ENCODE data around the gene COL8A1. TPM values are rescaled to one million over a fixed set of nuclear protein-coding genes. Genes with fewer than 3 reads are reported as not detected.
A peak's percentile ranks its signal among the peaks of the same experiment; 100 is the strongest.
"Not testable (repeated sequence)": the region's sequence is repeated elsewhere in the genome, so short reads cannot be mapped to it uniquely, and the experiment has no call there.

Gene COL8A1
- total RNA-seq, 2 donors from 2014 or later = 19.4 to 35.8 TPM

DNA sequence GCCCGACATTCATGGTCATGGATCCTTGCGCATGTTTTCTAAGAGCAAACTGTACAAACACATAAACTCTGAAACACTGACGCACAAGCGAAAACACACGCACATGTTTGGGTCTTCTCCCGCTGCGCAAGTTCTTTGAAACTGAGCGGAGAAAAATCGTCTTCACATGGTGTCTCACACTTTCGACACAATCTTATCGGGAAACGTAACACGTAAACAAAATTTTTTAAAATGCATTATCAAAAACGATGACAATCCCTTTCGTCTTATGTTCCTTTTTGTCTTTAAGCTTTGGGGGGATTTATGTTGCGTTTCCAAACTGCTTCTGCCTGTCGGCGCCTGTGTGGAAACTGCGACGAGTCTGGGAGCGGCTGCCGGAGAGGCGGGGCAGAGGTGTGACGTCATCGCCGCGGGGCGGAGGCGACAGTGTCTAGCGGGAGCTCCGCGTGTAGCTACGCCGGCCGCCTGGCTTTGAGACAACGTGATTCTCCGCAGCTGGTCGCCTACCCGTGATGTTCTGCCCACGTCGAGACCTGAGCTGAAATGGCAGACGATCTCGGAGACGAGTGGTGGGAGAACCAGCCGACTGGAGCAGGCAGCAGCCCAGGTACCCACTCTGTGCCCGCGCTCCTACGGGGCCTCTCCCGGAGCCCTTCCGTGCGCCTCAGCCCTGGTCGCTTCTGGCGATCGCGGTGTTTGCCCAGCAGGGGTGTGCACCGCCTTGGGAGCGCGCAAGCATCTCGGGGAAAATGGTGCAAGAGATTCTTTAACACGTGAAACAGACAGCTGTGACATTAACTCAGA lies 179.2 kb downstream of the COL8A1 start, which contains the start of gene CMSS1:
TSS of gene CMSS1 (plus strand) at position 426 of the 804 bp plus-strand sequence.
- intact Hi-C loops (cut with DNase I) = no loop called here
- DNase-seq (peak; percentile 96), ATAC-seq (peak; percentile 98 to 99)

DNA sequence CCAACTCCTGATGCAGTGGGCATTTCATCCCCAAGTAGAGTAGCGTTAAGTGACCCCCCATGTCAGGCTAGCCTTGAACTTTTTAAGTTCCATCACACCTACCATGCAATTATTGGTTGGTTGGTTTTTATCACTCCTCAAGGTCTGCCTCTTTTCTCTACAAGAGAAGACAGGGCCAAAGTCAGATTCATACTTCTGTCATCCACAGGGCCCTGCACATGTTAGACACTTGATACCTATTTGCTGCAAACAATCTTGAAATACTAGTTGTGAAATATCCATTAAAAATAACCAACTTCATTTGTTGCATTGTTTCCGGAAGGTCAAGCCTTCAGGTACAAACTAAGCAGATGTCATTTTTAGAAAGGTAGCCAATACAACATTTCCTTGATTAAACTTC lies 180.4 kb downstream of the COL8A1 start:
- DNase-seq = no peak
- ATAC-seq = no peak
- intact Hi-C loops (cut with DNase I) = no loop called here

DNA sequence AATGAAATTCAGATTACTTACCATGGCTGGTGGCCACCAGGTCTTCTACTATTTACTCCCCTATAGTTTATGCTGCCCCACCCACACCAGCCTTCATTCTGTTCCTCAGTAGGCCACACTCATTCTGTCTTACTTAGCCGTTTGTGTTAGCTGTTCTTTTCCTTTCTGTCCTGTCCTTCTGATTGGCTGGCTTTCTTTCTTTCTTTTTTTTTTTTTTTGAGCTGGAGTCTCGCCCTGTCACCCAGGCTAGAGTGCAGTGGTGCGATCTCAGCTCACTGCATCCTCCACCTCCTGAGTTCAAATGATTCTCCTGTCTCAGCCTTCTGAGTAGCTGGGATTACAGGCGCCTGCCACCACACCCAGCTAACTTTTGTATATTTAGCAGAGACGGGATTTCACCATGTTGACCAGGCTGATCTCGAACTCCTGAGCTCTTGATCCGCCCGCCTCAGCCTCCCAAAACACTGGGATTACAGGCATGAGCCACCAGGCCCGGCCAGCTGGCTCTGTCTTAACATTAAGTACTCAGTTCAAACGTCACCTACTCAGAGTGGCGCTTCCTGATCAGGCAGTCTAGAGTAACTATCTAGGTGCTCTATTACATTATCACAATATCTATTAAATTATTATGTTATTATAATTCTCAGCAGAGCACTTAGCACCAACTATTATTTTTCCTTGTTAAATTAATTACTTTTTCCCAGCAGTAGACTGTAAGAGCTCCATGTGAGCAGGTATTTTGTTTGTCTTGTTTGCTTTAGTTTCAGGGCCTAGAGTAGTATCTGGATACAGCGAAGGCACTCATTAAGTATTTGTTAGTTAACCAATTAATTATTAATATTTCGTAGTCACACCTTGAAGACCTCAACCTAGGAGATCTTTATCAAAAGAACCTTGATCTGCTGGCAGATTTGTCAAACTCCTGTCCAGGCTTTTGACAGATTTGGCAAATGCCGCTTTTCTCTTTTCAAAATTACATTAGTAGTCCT lies 185.6 kb downstream of the COL8A1 start:
- DNase-seq = no peak
- intact Hi-C loops (cut with DNase I) = no loop called here
- ATAC-seq = peak in 1 of 2 donors; percentile 29

DNA sequence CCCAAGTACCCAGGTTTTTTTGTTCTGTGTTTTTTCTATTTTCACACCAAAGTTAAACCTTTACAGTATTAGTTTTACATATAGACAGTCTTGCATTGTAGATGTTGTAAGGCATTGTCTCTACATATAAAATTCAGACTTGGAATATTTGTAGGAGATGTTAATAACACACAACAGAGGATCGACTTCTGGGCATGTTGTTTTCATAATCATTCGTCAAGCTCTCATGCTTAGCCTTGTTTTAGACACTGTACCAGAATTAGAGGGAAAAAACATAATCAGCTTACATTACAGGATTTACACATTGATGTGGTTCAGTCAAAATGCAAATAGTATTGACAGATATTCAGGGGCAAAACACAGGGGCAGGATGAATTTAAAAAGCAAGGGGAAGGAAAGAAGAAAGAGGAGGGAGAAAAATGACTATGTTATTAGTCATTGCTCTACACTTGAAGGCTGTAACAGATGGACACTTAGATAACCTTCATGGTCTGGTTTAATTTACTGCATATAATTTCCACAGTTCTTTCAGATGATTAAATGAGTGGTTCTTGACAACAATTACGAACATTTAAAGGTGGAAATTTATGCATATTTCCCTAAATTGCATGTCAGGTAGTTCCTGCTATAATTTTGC lies 186.7 kb downstream of the COL8A1 start:
- intact Hi-C loops (cut with DNase I) = no loop called here
- no peak for ATAC-seq
- DNase-seq = no peak

DNA sequence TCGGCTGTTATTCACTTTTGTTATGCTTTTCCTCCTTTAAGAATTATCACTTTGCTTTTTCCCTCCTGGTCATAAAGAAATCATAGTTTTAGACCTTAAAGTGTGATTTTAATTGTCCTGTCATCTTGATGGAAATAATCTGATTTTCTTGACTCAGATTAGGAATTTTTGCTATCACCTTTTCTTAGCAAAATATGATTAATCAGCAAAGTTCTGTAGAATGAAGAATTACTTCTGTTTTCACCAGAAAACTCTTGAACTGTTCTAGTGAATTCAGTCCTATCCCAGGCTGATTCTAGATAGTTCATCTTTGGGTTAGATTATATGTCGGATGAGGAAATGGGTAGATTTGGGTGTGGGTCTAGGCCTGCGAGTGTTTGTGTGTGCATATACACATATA lies 191.4 kb downstream of the COL8A1 start:
- intact Hi-C loops (cut with DNase I) = loop anchor here (2.0 to 10.0 kb wide), 2 partner anchors 761 to 765 kb away; no protein-coding TSS in a partner anchor
- DNase-seq = no peak
- no peak for ATAC-seq

DNA sequence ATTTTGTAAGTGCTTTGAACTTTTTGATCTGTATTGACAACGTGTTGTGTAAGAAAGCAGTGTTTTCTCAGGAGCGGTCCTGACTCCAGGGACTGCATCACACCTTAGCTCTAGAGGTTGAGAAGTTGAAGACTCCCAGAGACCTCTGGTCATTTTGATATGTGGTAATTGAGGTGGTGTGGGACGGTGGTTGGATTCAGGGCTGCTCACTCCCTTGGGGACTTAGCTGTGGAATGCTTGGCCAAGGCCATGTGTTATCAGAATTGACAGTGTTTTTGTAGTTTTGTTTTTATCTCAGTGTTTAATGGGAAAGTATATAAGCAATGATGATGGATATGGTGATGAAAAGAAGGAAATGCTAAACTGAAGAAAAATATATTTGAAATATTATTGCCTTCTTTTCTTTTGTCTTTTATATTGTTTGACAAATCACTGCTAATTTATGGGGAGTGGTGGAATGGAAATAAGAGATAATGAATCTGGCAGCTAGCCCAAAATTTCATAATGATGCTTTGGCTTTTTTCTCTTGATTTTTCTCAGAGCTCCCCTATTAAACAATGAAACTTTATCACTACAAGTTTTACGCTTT lies 195.3 kb downstream of the COL8A1 start:
- ATAC-seq (peak in 1 of 2 donors; percentile 19), DNase-seq (no peak)
- intact Hi-C loops (cut with DNase I) = loop anchor here in 1 of 2 donors (10.0 kb wide), 1 partner anchor 761 kb away; no protein-coding TSS in a partner anchor

DNA sequence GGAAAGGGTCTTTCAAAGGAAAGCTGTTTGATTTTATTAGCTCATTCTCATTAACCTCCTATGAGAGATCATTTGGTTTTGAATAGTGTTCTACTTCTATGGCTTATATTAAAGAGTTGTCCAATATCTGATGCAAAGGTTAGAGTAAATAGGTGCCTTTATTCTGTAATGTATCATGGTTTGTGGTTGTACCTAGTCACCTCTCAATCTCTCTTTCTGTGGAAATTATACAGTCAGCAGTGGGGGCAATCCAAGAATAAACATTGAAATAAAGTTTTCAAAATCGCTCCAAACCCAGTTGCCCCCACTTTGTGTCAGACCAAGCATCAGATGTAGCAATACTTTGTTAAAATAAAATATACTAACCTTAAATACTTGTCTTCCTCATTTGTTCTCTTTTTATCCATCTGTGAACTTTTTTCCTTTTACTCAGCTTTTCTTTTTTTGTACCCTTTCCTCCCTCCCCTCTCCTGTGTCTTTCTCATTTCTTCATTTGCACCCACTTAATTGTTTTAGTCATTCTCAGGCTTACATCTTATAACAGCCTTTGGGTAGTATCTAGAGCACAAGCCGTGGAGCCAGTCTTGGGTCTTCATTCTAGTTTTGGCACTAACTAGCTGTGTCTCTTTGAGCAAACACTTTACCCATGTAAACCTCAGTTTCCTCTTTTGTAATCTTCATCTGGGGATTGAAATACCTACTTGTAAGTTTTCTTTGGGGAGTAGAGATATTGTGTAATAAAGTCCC lies 196.0 kb downstream of the COL8A1 start:
- intact Hi-C loops (cut with DNase I) = loop anchor here in 1 of 2 donors (10.0 kb wide), 1 partner anchor 760 kb away; no protein-coding TSS in a partner anchor
- ATAC-seq (no peak), DNase-seq (no peak)

DNA sequence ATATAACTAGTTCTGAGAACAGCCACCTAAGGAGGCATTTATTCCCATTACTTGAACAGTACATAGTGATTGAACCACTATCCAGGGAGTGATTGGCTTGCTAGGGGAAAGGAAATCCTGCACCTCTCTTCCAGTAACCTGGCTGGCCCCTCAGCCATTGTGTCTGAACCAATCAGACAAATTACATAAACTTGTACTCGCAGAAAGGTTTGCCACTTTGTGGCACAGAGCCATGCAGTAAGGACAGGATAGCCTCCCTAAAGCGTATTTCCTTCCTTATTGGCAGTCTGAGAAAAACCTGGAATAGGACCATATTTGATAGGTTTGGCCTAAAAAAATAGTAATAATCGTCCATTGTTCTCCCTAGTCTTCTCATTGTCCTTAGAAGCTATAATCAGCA lies 198.3 kb downstream of the COL8A1 start:
- DNase-seq (peak; percentile 29), ATAC-seq (peak in 1 of 2 donors; percentile 27)
- intact Hi-C loops (cut with DNase I) = loop anchor here in 1 of 2 donors (10.0 kb wide), 1 partner anchor 758 kb away; no protein-coding TSS in a partner anchor

DNA sequence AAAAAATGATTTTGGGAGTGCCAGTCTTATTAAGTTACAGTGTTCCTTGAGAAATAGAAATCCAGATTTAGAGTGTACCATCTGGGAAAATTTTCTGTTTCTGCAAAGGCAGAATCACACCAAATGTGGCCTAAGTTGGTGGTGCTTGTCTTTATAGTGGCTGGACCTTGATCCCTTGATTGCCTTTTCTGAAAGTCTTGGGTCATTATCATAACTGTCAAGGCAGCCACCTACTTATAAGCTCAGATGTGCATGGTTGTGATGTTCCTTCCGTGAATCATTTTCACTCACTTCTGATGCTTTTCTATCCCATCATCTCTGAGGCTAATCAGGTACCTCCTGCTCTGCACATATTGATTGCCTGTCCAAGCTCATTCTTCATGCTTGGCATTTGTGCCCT lies 199.3 kb downstream of the COL8A1 start:
- ATAC-seq (no peak), DNase-seq (no peak)
- intact Hi-C loops (cut with DNase I) = loop anchor here in 1 of 2 donors (10.0 kb wide), 1 partner anchor 757 kb away; no protein-coding TSS in a partner anchor

DNA sequence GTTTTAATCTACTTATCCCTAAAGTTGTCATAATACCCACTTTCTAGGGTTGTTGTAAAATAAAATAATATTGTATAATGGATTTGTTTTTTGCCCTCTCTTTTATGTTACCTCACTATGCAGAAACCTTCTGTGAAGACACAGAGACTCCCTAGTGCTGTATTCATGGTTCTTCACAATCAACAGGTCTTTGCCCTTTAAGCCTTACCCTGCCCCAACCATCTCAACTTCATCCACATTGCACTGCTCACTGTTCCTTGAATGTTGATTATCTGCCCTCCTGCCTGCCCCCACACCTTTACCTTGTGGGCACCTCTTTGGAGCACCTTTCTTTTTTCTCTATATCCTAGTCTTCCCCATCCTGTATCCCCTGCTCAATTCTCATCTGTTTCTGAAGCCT lies 200.4 kb downstream of the COL8A1 start:
- intact Hi-C loops (cut with DNase I) = loop anchor here in 1 of 2 donors (10.0 kb wide), 1 partner anchor 756 kb away; no protein-coding TSS in a partner anchor
- ATAC-seq = no peak
- DNase-seq = no peak

DNA sequence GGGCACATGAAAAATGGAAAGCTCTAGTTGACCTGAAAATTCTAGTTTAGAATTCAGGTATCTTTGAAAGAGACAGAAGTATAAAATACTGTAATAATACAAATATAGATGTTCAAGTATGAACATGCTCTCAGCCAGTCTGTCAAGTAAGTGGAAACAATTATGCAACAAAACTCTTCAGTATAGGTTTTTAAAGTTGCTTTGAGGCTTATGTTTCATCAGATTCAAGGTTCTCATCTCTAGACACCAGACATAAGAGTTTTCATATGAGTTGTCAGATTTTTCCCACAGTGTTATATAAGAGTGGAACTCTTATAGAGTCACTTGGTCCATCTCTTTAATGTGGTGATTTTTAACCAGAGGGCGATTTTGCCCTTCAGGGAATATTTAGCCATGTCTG lies 201.2 kb downstream of the COL8A1 start:
- DNase-seq (no peak), ATAC-seq (no peak)
- intact Hi-C loops (cut with DNase I) = loop anchor here (5.0 to 10.0 kb wide), 3 partner anchors 218 to 755 kb away; no protein-coding TSS in a partner anchor

DNA sequence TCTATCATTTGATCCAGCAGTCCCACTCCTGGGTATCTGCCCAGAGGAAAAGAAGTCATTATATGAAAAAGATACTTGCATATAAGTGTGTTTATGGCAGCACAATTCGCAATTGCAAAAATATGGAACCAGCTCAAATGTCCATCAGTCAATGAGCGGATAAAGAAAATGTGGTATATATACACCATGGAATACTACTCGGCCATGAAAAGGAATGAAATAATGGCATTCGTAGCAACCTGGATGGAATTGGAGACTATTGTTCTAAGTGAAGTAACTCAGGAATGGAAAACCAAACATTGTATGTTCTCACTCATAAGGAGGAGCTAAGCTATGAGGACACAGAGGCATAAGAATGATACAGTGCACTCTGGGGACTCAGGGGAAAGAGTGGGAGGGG lies 203.6 kb downstream of the COL8A1 start:
- DNase-seq, ATAC-seq: not testable (repeated sequence)
- intact Hi-C loops (cut with DNase I) = loop anchor here (2.0 to 5.0 kb wide), 3 partner anchors 215 to 413 kb away; no protein-coding TSS in a partner anchor

DNA sequence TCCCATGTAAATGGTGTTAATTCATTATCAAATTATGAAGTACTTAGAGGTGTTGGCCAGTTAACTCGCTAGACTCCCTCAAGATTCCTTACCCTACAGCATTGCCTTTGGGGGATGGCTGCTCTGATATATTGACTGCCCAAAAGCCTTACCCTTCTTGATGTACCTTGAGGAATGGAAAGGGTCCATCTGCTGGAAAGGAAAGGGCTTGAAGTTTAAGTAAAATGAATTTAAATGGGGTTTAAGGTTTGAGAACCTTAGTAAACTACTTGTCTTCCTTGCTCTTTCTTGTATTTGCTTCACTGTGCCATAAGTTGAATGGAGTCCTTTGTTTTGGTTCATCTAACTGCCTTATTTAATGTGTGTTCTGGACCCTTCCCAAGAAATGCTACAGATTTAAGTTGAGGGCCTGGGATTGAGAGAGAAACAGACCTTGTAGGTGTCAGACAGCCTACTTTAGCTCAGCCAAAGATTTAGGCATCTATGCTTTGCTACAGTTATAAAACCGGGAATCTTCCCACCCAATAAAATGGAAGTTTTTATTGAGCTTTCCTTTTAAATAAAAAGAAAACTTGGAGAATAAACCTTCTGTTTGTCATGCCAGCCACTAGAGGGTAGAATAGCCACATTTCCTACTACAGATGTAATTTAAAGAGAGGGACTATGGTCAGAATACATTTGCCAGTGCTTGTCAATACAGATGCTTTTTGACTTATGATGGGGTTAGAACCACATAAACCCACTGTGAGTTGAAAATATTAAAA lies 204.6 kb downstream of the COL8A1 start:
- intact Hi-C loops (cut with DNase I) = loop anchor here (2.0 to 5.0 kb wide), 3 partner anchors 214 to 412 kb away; no protein-coding TSS in a partner anchor
- DNase-seq = no peak
- ATAC-seq = peak; percentile 68 to 78

DNA sequence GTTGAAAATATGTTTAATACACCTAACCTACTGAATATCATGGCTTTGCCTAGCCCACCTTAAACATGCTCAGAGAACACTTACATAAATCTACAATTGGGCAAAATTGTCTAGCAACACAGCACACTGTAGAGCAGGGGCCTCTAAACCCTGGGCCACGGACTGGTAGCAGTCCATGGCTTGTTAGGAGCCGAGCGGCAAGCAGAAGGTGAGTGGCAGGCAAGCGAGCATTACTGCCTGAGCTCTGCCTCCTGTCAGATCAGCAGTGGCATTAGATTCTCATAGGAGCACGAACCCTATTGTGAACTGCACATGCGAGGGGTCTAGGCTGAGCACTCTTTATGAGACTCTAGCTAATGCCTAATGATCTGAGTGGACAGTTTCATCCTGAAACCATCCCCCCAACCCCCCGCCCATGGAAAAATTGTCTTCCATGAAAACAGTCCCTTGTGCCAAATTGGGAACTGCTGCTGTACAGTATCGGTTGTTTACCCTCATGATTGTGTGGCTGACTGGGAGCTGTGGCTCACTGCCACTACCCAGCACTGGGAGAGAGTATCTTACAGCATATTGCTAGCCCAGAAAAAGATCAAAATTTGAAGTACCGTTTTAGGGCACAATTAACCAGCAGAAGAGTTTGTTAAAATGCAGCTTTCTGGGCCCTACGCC lies 205.3 kb downstream of the COL8A1 start:
- ATAC-seq (peak; percentile 43 to 45), DNase-seq (no peak)
- intact Hi-C loops (cut with DNase I) = loop anchor here (2.0 to 5.0 kb wide), 3 partner anchors 214 to 411 kb away; no protein-coding TSS in a partner anchor

DNA sequence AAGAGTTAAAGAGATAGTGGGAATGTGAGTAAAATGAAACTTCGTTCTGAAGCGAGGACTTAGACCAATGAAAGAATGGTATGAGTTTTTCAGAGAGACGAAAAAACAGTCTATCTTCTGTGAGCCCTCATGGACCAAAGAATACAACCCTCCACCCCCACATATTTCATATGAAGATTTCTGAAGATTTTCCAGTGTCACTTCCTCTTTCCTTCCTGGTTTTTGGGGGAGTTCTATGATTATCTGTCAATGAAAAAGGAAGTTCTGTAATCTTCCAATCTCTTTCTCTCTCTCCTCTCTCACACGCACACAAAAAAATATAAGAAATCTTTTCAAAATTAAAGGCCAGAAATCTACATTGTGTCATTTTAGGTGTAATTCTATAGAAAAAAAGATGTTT lies 206.9 kb downstream of the COL8A1 start:
- DNase-seq = no peak
- ATAC-seq = no peak
- intact Hi-C loops (cut with DNase I) = no loop called here

DNA sequence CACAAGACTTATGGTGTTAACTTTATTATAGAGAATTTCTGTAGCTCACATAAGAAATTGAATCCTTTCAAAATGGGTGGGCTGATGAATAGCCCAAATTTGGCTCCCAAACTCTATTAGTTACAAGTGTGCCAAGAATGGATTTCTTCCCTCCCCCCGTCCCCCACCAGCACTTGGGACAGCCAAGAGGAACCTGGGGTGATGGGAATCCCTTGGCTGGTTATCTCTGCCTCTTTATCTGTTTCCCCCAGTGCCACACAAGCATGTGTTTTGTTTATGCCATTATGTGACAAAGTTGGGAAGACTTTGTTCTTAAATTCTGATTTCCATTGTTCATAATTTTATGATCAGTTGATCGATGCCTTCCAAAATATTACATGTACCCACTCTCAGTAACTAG lies 207.6 kb downstream of the COL8A1 start:
- intact Hi-C loops (cut with DNase I) = no loop called here
- DNase-seq = no peak
- no peak for ATAC-seq

All from left cardiac atrium (tissue), 4 donors.